Urinary bladder (tissue), 4 donors: ENCODE measurements around the gene TRMT112. TPM values are rescaled to one million over a fixed set of nuclear protein-coding genes. Genes with fewer than 3 reads are reported as not detected.

Experiments used
- DNase-seq: peaks from one replicate; pipeline ENCODE4 v3.0.0-alpha.2; 2015; ENCODE audit errors: extremely low spot score
- H3K27ac ChIP-seq: one replicate; pipeline ENCODE4 v1.5.1; 2013; ENCODE audit warnings: low read depth, mild to moderate bottlenecking, moderate library complexity
- H3K36me3 ChIP-seq: one replicate; pipeline ENCODE4 v1.6.1; 2013; ENCODE audit warnings: mild to moderate bottlenecking, moderate library complexity; ENCODE audit not compliant: insufficient read depth
- H3K4me1 ChIP-seq: one replicate; pipeline ENCODE4 v1.6.1; 2013; ENCODE audit warnings: mild to moderate bottlenecking, moderate library complexity; ENCODE audit not compliant: insufficient read depth
- H3K4me3 ChIP-seq: one replicate; pipeline ENCODE4 v1.5.1; 2013; ENCODE audit warnings: low read depth, low read length
- WGBS: extraction: QIAGEN DNeasy Blood & Tissue Kit; methylation state at CpG from one replicate; pipeline ENCODE4 v1.1.7; 2013; 5-methylcytosine and 5-hydroxymethylcytosine counted together
- polyA plus RNA-seq: library from polyadenylated mRNA; stranded (reverse); fragments of 200-250 nt; gene quantifications from one replicate; pipeline ENCODE4 v1.2.3, GENCODE V29; 2013
- total RNA-seq: library from RNA; depleted of rRNA; stranded (reverse); fragments of >200 nt; gene quantifications from one replicate; pipeline ENCODE4 v1.2.3, GENCODE V29; 2014
- donor health status: healthy with polysubstance abuse.
- donor health status: healthy.

The TRMT112 gene
- total and polyA plus RNA-seq, 2 donors = 124 to 245 TPM

GRCh38 chr11:64343767-64344559 lies 26.6 kb upstream of the TRMT112 start:
- Histone ChIP-seq H3K4me3 (no peak overlapping the region), H3K4me1 (peaks cover 3% of the 10 kb centered on the region), H3K27ac (no peak overlapping the region), H3K36me3 (no peaks in the 10 kb centered on the region)
- WGBS = 85% methylated on average over 18 of the region's 18 CpGs
- DNase-seq = no peak

- Histone ChIP-seq H3K4me3 (peak overlapping the region; percentile 11), H3K36me3 (no peaks in the 10 kb centered on the region), H3K4me1 (peaks cover 3% of the 10 kb centered on the region), H3K27ac (no peak overlapping the region)
- DNase-seq = no peak
- 61% methylated on average over 29 of the region's 29 CpGs for WGBS
These were observed 25.7 kb upstream of the TRMT112 start for GRCh38 chr11:64342869-64343745.

GRCh38 chr11:64341851-64342791 lies 24.8 kb upstream of the TRMT112 start:
- no peak for DNase-seq
- 16% methylated on average over 55 of the region's 55 CpGs for WGBS
- peak overlapping the region; percentile 11 for H3K4me3 ChIP-seq

GRCh38 chr11:64341429-64341828 lies 24.1 kb upstream of the TRMT112 start:
- no peaks in the 10 kb centered on the region for H3K36me3 ChIP-seq
- no peak overlapping the region for H3K4me3 ChIP-seq
- WGBS = 86% methylated on average over 21 of the region's 21 CpGs
- DNase-seq = no peak
- no peak overlapping the region for H3K27ac ChIP-seq
- peaks cover 3% of the 10 kb centered on the region for H3K4me1 ChIP-seq

More at GRCh38 chr11:64341851-64342791, 24.8 kb upstream of the TRMT112 start:
- Histone ChIP-seq H3K4me1 (peaks cover 3% of the 10 kb centered on the region), H3K27ac (peak overlapping the region; percentile 13), H3K36me3 (no peaks in the 10 kb centered on the region)

- Histone ChIP-seq H3K4me1 (peaks cover 3% of the 10 kb centered on the region), H3K4me3 (peak overlapping the region; percentile 9), H3K36me3 (no peaks in the 10 kb centered on the region), H3K27ac (no peak overlapping the region)
- WGBS = 36% methylated on average over 33 of the region's 33 CpGs
- DNase-seq = no peak
These were observed 23.4 kb upstream of the TRMT112 start for GRCh38 chr11:64340671-64341335.

- no peak for DNase-seq
- peak within 1 kb of the TSS; percentile 9 for H3K4me3 ChIP-seq
- H3K4me1 ChIP-seq = peaks cover 3% of the 10 kb centered on the region
- H3K36me3 ChIP-seq = no peaks in the 10 kb centered on the region
- 77% methylated on average over 16 of the region's 16 CpGs for WGBS
- H3K27ac ChIP-seq = no peak within 1 kb of the TSS
These were observed 22.5 kb upstream of the TRMT112 start, which contains the start of gene CCDC88B for GRCh38 chr11:64339754-64340408. CCDC88B (plus strand) TSS chr11:64340204; CDS start chr11:64340267, 63 bp downstream.

GRCh38 chr11:64339286-64339685 lies 21.9 kb upstream of the TRMT112 start:
- 71% methylated on average over 4 of the region's 4 CpGs for WGBS
- peaks cover 3% of the 10 kb centered on the region for H3K4me1 ChIP-seq

GRCh38 chr11:64338716-64339115 lies 21.4 kb upstream of the TRMT112 start:
- Histone ChIP-seq H3K36me3 (no peaks in the 10 kb centered on the region), H3K4me3 (no peak overlapping the region)
- WGBS = 86% methylated on average over 8 of the region's 8 CpGs

More at GRCh38 chr11:64339286-64339685, 21.9 kb upstream of the TRMT112 start:
- Histone ChIP-seq H3K27ac (no peak overlapping the region), H3K4me3 (no peak overlapping the region), H3K36me3 (no peaks in the 10 kb centered on the region)
- DNase-seq = no peak

GRCh38 chr11:64337538-64338249 lies 20.3 kb upstream of the TRMT112 start:
- Histone ChIP-seq H3K4me3 (no peak overlapping the region), H3K4me1 (peaks cover 3% of the 10 kb centered on the region), H3K27ac (no peak overlapping the region), H3K36me3 (no peaks in the 10 kb centered on the region)
- no peak for DNase-seq
- WGBS = 72% methylated on average over 8 of the region's 8 CpGs

More at GRCh38 chr11:64338716-64339115, 21.4 kb upstream of the TRMT112 start:
- Histone ChIP-seq H3K27ac (no peak overlapping the region), H3K4me1 (peaks cover 3% of the 10 kb centered on the region)
- DNase-seq = no peak

- no peak overlapping the region for H3K27ac ChIP-seq
- no peaks in the 10 kb centered on the region for H3K36me3 ChIP-seq
- peaks cover 2% of the 10 kb centered on the region for H3K4me1 ChIP-seq
- no peak overlapping the region for H3K4me3 ChIP-seq
- WGBS = 69% methylated on average over 13 of the region's 13 CpGs
- no peak for DNase-seq
These were observed 17.7 kb upstream of the TRMT112 start for GRCh38 chr11:64334764-64335735.

- no peak for DNase-seq
- Histone ChIP-seq H3K4me1 (peaks cover 2% of the 10 kb centered on the region), H3K36me3 (no peaks in the 10 kb centered on the region), H3K27ac (no peak overlapping the region), H3K4me3 (no peak overlapping the region)
- WGBS = 88% methylated on average over 8 of the region's 8 CpGs
These were observed 16.2 kb upstream of the TRMT112 start for GRCh38 chr11:64333556-64333955.
